Measurements from ENCODE around the gene TMBIM4.
"Not testable (repeated sequence)": the region's sequence is repeated elsewhere in the genome, so short reads cannot be mapped to it uniquely, and the experiment has no call there.

TMBIM4 gene

GRCh38 chr12:66182956-66183355 lies 13.2 kb upstream of the TMBIM4 start:
- no peak for DNase-seq

GRCh38 chr12:66176105-66176900 lies 6.5 kb upstream of the TMBIM4 start:
- DNase-seq, result no peak

GRCh38 chr12:66174391-66175325 lies 4.9 kb upstream of the TMBIM4 start:
- not testable (repeated sequence) for DNase-seq

- no peak for DNase-seq
These were observed 810 bp upstream of the TMBIM4 start for GRCh38 chr12:66170606-66171005.

GRCh38 chr12:66168410-66168809 lies 1.4 kb downstream of the TMBIM4 start:
- no peak for DNase-seq

GRCh38 chr12:66166561-66166960 lies 3.2 kb downstream of the TMBIM4 start:
- DNase-seq, result no peak

- DNase-seq, result no peak
These were observed 4.7 kb downstream of the TMBIM4 start for GRCh38 chr12:66165141-66165540.

GRCh38 chr12:66164349-66164821 lies 5.4 kb downstream of the TMBIM4 start:
- no peak for DNase-seq

GRCh38 chr12:66163289-66163688 lies 6.5 kb downstream of the TMBIM4 start:
- no peak for DNase-seq

GRCh38 chr12:66162701-66163100 lies 7.1 kb downstream of the TMBIM4 start:
- DNase-seq, result no peak

GRCh38 chr12:66160704-66161103 lies 9.1 kb downstream of the TMBIM4 start:
- DNase-seq, result no peak

- no peak for DNase-seq
These were observed 10.7 kb downstream of the TMBIM4 start for GRCh38 chr12:66159123-66159522.

- no peak for DNase-seq
These were observed 13.1 kb downstream of the TMBIM4 start for GRCh38 chr12:66156654-66157053.

GRCh38 chr12:66154776-66155175 lies 15.0 kb downstream of the TMBIM4 start:
- no peak for DNase-seq

GRCh38 chr12:66152732-66153131 lies 17.1 kb downstream of the TMBIM4 start:
- no peak for DNase-seq

GRCh38 chr12:66149702-66150398 lies 19.9 kb downstream of the TMBIM4 start:
- no peak for DNase-seq

- peak; percentile 37 for DNase-seq
These were observed 24.7 kb downstream of the TMBIM4 start for GRCh38 chr12:66144791-66145754.

GRCh38 chr12:66143868-66144267 lies 25.9 kb downstream of the TMBIM4 start:
- no peak for DNase-seq

GRCh38 chr12:66142826-66143225 lies 27.0 kb downstream of the TMBIM4 start:
- DNase-seq, result no peak

- DNase-seq, result no peak
These were observed 28.5 kb downstream of the TMBIM4 start for GRCh38 chr12:66141299-66141698.

- no peak for DNase-seq
These were observed 29.1 kb downstream of the TMBIM4 start for GRCh38 chr12:66140731-66141130.

- DNase-seq, result no peak
These were observed 30.5 kb downstream of the TMBIM4 start for GRCh38 chr12:66139328-66139727.
